Kidney epithelial cell (primary cell): Measurements from ENCODE around the gene LRATD1. TPM values are rescaled to one million over a fixed set of nuclear protein-coding genes. Genes with fewer than 3 reads are reported as not detected.

Experiments
- DNase-seq: peaks from one replicate; pipeline ENCODE4 v3.0.0-alpha.2; 2010; ENCODE audit warnings: low read depth
- H3K27me3 ChIP-seq: 2 replicates; pipeline ENCODE4 v1.6.0; 2011; ENCODE audit warnings: low read length; ENCODE audit not compliant: control insufficient read depth, insufficient read depth
- H3K36me3 ChIP-seq: 2 replicates; pipeline ENCODE4 v1.5.1; 2011; ENCODE audit warnings: low read length; ENCODE audit not compliant: control insufficient read depth, insufficient read depth
- H3K4me3 ChIP-seq: 2 replicates; pipeline ENCODE4 v1.5.1; 2011; ENCODE audit warnings: low read depth, mild to moderate bottlenecking, control low read depth, low read length
- CTCF ChIP-seq: IDR thresholded peaks from 2 replicates; pipeline ENCODE4 v1.5.1; 2011; ENCODE audit warnings: mild to moderate bottlenecking, moderate library complexity, low read length, control low read depth, inconsistent platforms; ENCODE audit not compliant: insufficient read depth, poor library complexity, severe bottlenecking
- total RNA-seq: library from RNA; depleted of rRNA; stranded (reverse); fragments of >200 nt; gene quantifications from 2 replicates; pipeline ENCODE4 v1.2.3, GENCODE V29; 2015

The LRATD1 gene
- total RNA-seq, 1 donor from 2014 or later, result 11.4 TPM

GRCh38 chr2:14681608-14682007 lies 49.1 kb downstream of the LRATD1 start:
- no peak for TF ChIP-seq CTCF
- H3K4me3 ChIP-seq, result no peak overlapping the region
- DNase-seq, result no peak
- no peaks in the 10 kb centered on the region for H3K27me3 ChIP-seq
- no peaks in the 10 kb centered on the region for H3K36me3 ChIP-seq
